ENCODE data around the gene TBC1D24.

The TBC1D24 gene

GRCh38 chr16:2511996-2512734, 37.2 kb downstream of the TBC1D24 start:
- Histone ChIP-seq H2AFZ (ENCODE audit: low read depth, low read length) (no peak overlapping the region), H3K9ac (ENCODE audit: low read length) (no peak overlapping the region), H3K9me3 (ENCODE audit: insufficient read depth, low read length) (no peaks in the 10 kb centered on the region), H3K4me3 (ENCODE audit: low read length) (no peak overlapping the region), H4K20me1 (ENCODE audit: insufficient read depth, low read length) (peaks cover 28% of the 10 kb centered on the region), H3K27ac (ENCODE audit: low read length) (no peak overlapping the region), H3K36me3 (replicated peaks; ENCODE audit: low read depth, low read length) (peaks cover 5% of the 10 kb centered on the region), H3K27me3 (ENCODE audit: low read depth, low read length) (no peaks in the 10 kb centered on the region), H3K4me2 (ENCODE audit: low read length) (no peak overlapping the region), H3K79me2 (ENCODE audit: low read length) (peaks cover 36% of the 10 kb centered on the region), H3K4me1 (ENCODE audit: low read length) (peaks cover 78% of the 10 kb centered on the region)
- no peak for TF ChIP-seq CTCF (IDR thresholded peaks at IDR 0.05; ENCODE audit: low read depth, low read length)
- no peak for TF ChIP-seq EZH2phosphoT487 (IDR thresholded peaks at IDR 0.05; ENCODE audit: low read depth)

- Histone ChIP-seq H2AFZ (ENCODE audit: low read depth, low read length) (no peak overlapping the region), H3K9ac (ENCODE audit: low read length) (peak overlapping the region; percentile 97), H3K27me3 (ENCODE audit: low read depth, low read length) (no peaks in the 10 kb centered on the region), H3K27ac (ENCODE audit: low read length) (peak overlapping the region; percentile 67), H3K4me2 (ENCODE audit: low read length) (peak overlapping the region; percentile 89), H3K9me3 (ENCODE audit: insufficient read depth, low read length) (no peaks in the 10 kb centered on the region), H3K4me3 (ENCODE audit: low read length) (peak overlapping the region; percentile 100), H3K36me3 (replicated peaks; ENCODE audit: low read depth, low read length) (peaks cover 5% of the 10 kb centered on the region), H3K4me1 (ENCODE audit: low read length) (peaks cover 71% of the 10 kb centered on the region), H4K20me1 (ENCODE audit: insufficient read depth, low read length) (peaks cover 35% of the 10 kb centered on the region), H3K79me2 (ENCODE audit: low read length) (peaks cover 43% of the 10 kb centered on the region)
- no peak for TF ChIP-seq EZH2phosphoT487 (IDR thresholded peaks at IDR 0.05; ENCODE audit: low read depth)
- no peak for TF ChIP-seq CTCF (IDR thresholded peaks at IDR 0.05; ENCODE audit: low read depth, low read length)
Observed at GRCh38 chr16:2512735-2513404, 37.9 kb downstream of the TBC1D24 start.

GRCh38 chr16:2513405-2514332, 38.7 kb downstream of the TBC1D24 start, which contains the start of gene ATP6V0C:
Gene ATP6V0C (plus strand): TSS chr16:2513952. CDS start chr16:2514104, 152 bp downstream.
- Histone ChIP-seq H3K9ac (ENCODE audit: low read length) (peak within 1 kb of the TSS; percentile 97), H3K27ac (ENCODE audit: low read length) (peak within 1 kb of the TSS; percentile 67), H3K4me2 (ENCODE audit: low read length) (peak within 1 kb of the TSS; percentile 100), H3K4me3 (ENCODE audit: low read length) (peak within 1 kb of the TSS; percentile 100), H4K20me1 (ENCODE audit: insufficient read depth, low read length) (peaks cover 43% of the 10 kb centered on the region), H3K27me3 (ENCODE audit: low read depth, low read length) (no peaks in the 10 kb centered on the region), H3K9me3 (ENCODE audit: insufficient read depth, low read length) (no peaks in the 10 kb centered on the region), H2AFZ (ENCODE audit: low read depth, low read length) (no peak within 1 kb of the TSS), H3K79me2 (ENCODE audit: low read length) (peaks cover 51% of the 10 kb centered on the region), H3K36me3 (replicated peaks; ENCODE audit: low read depth, low read length) (peaks cover 5% of the 10 kb centered on the region), H3K4me1 (ENCODE audit: low read length) (peaks cover 63% of the 10 kb centered on the region)
- TF ChIP-seq EZH2phosphoT487 (IDR thresholded peaks at IDR 0.05; ENCODE audit: low read depth) (no peak), CTCF (IDR thresholded peaks at IDR 0.05; ENCODE audit: low read depth, low read length) (no peak)
